GM10266 (cell line): ENCODE measurements around the gene WWOX.

Source experiments
- DNase-seq: peaks from one replicate; pipeline ENCODE4 v3.0.0; 2012; ENCODE audit errors: extremely low spot score
- CTCF ChIP-seq: IDR thresholded peaks from 2 replicates; pipeline ENCODE4 v1.5.1; 2012; ENCODE audit warnings: mild to moderate bottlenecking, low read depth; ENCODE audit not compliant: control insufficient read depth, insufficient read depth; ENCODE audit errors: missing control alignments

The WWOX gene

GRCh38 chr16:78906135-78906534 lies 806.7 kb downstream of the WWOX start:
- TF ChIP-seq CTCF: no peak
- no peak for DNase-seq

GRCh38 chr16:78909226-78909625 lies 809.8 kb downstream of the WWOX start:
- DNase-seq: no peak
- TF ChIP-seq CTCF: no peak

- TF ChIP-seq CTCF: no peak
- no peak for DNase-seq
Observed at GRCh38 chr16:78915811-78916345, 816.4 kb downstream of the WWOX start.

- DNase-seq: no peak
- no peak for TF ChIP-seq CTCF
Observed at GRCh38 chr16:78916928-78917545, 817.6 kb downstream of the WWOX start.

GRCh38 chr16:78918805-78919305 lies 819.4 kb downstream of the WWOX start:
- TF ChIP-seq CTCF: no peak

GRCh38 chr16:78919852-78920251 lies 820.4 kb downstream of the WWOX start:
- no peak for DNase-seq
- TF ChIP-seq CTCF: no peak

More at GRCh38 chr16:78918805-78919305, 819.4 kb downstream of the WWOX start:
- DNase-seq: no peak

GRCh38 chr16:78920621-78921020 lies 821.2 kb downstream of the WWOX start:
- no peak for TF ChIP-seq CTCF
- no peak for DNase-seq
